PFSK-1 (cell line): ENCODE results near the gene SFRP4.

Experiments
- FOXP2 ChIP-seq: optimal IDR thresholded peaks from 2 replicates; pipeline ENCODE3; 2011; ENCODE audit warnings: borderline replicate concordance, control low read depth, inconsistent platforms; ENCODE audit not compliant: insufficient read depth; ENCODE audit errors: extremely low read length, extremely low read depth
- POLR2AphosphoS5 ChIP-seq: IDR thresholded peaks from 2 replicates; pipeline ENCODE4 v1.6.1; 2012; ENCODE audit warnings: low read depth, mild to moderate bottlenecking, control low read depth, low read length, moderate library complexity
- SIN3A ChIP-seq: IDR thresholded peaks from 2 replicates; pipeline ENCODE4 v1.6.1; 2012; ENCODE audit warnings: mild to moderate bottlenecking, low read length, moderate library complexity, borderline replicate concordance; ENCODE audit not compliant: insufficient read depth
- TAF1 ChIP-seq: IDR thresholded peaks from 2 replicates; pipeline ENCODE4 v1.6.1; 2012; ENCODE audit warnings: low read length, control low read depth, borderline replicate concordance; ENCODE audit not compliant: insufficient read depth
- TF ChIP-seq, protein P1 (sequence below), 2 experiments: IDR thresholded peaks; 2 replicates each; pipeline versions ENCODE4 v1.6.1 to v1.8.0; 2011 to 2012; ENCODE audit warnings: low read depth in 2 of 2, low read length in 2 of 2, control low read depth in 1 of 2, inconsistent platforms in 1 of 2, mild to moderate bottlenecking in 1 of 2, moderate library complexity in 1 of 2; ENCODE audit not compliant: insufficient read depth in 1 of 2

SFRP4 gene

DNA sequence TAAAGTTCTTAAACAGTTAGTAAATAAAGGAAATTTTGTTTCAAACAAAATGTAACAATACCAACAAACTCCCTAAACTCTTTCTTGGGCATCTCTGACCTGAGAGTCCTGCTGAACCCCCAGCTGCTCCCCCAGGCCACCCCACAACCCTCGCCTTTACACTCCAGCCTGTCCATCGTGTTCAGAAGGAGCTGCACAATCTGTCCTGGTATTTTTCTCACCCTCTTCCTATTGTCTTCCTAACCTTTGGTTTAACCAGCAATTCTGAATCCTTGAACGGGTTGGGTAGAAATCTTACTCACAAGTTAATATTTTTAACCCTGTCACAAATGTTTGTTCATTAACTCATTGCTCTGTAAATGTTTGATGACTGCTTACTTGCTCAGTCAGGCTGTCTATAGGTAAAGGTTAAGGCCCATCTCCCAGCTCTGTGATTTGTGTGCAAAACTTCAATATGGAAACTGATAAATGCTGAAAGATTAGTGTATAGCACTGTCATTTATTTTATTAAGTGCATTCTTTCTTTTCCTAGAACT lies 16.8 kb downstream of the SFRP4 start:
- TF ChIP-seq POLR2AphosphoS5 = no peak
- no peak for TF ChIP-seq FOXP2
- TF ChIP-seq, protein P1, sequence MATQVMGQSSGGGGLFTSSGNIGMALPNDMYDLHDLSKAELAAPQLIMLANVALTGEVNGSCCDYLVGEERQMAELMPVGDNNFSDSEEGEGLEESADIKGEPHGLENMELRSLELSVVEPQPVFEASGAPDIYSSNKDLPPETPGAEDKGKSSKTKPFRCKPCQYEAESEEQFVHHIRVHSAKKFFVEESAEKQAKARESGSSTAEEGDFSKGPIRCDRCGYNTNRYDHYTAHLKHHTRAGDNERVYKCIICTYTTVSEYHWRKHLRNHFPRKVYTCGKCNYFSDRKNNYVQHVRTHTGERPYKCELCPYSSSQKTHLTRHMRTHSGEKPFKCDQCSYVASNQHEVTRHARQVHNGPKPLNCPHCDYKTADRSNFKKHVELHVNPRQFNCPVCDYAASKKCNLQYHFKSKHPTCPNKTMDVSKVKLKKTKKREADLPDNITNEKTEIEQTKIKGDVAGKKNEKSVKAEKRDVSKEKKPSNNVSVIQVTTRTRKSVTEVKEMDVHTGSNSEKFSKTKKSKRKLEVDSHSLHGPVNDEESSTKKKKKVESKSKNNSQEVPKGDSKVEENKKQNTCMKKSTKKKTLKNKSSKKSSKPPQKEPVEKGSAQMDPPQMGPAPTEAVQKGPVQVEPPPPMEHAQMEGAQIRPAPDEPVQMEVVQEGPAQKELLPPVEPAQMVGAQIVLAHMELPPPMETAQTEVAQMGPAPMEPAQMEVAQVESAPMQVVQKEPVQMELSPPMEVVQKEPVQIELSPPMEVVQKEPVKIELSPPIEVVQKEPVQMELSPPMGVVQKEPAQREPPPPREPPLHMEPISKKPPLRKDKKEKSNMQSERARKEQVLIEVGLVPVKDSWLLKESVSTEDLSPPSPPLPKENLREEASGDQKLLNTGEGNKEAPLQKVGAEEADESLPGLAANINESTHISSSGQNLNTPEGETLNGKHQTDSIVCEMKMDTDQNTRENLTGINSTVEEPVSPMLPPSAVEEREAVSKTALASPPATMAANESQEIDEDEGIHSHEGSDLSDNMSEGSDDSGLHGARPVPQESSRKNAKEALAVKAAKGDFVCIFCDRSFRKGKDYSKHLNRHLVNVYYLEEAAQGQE (IDR thresholded peaks at IDR 0.05; ENCODE audit: insufficient read depth in 1 of 2, low read depth in 2 of 2, low read length in 2 of 2) = no peak
- TF ChIP-seq TAF1 = no peak
- TF ChIP-seq SIN3A = no peak

GRCh38 chr7:37894671-37895070 lies 21.9 kb downstream of the SFRP4 start:
- TF ChIP-seq SIN3A = no peak
- TF ChIP-seq TAF1 = no peak
- TF ChIP-seq, protein P1 (IDR thresholded peaks at IDR 0.05; ENCODE audit: insufficient read depth in 1 of 2, low read depth in 2 of 2, low read length in 2 of 2) = no peak
- no peak for TF ChIP-seq POLR2AphosphoS5
- no peak for TF ChIP-seq FOXP2

- TF ChIP-seq POLR2AphosphoS5 (no peak), TAF1 (no peak), SIN3A (no peak), FOXP2 (no peak)
- TF ChIP-seq, protein P1 (IDR thresholded peaks at IDR 0.05; ENCODE audit: insufficient read depth in 1 of 2, low read depth in 2 of 2, low read length in 2 of 2) = no peak
These were observed 23.3 kb downstream of the SFRP4 start for GRCh38 chr7:37893359-37893758.

GRCh38 chr7:37882086-37882485 lies 34.5 kb downstream of the SFRP4 start:
- TF ChIP-seq POLR2AphosphoS5 (no peak), SIN3A (no peak), TAF1 (no peak), FOXP2 (no peak)
- TF ChIP-seq, protein P1 (IDR thresholded peaks at IDR 0.05; ENCODE audit: insufficient read depth in 1 of 2, low read depth in 2 of 2, low read length in 2 of 2) = no peak
